ENCODE measurements around the gene RUFY1. TPM values are rescaled to one million over a fixed set of nuclear protein-coding genes. Genes with fewer than 3 reads are reported as not detected.
"Not testable (repeated sequence)": the region's sequence is repeated elsewhere in the genome, so short reads cannot be mapped to it uniquely, and the experiment has no call there.

RUFY1 gene
- total and polyA plus RNA-seq, 9 of the 15 experiments (the other 6 are each of a cell fraction or from before 2014, with no cell fraction given): 5.0 to 41.7 (median 29.6) TPM

DNA sequence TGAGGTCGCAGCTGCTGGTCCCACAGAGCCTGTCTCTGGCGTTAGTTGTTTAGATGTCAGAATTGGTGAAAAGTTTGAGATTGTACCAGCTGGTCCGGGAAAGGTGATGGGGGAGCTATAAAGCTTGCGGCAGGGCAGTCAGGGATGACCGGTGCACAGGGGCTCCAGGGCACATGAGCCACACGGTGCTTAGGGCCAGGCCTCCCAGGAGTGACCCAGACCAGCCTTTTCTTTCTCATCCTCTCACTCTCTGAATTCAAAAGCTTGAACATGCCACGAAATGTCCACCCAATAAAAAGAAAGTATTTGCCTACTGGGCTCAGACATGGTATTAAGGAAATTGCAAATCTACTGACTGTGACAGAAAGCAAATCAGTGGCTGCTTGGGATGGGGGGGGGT lies 34.9 kb upstream of the RUFY1 start:
- POLR2A ChIA-PET; H3K4me2 ChIP-seq (ENCODE audit: insufficient read depth, low read length); BruUV-seq (replicated peaks); H3K9me3 ChIP-seq (replicated peaks; ENCODE audit: control insufficient read depth, insufficient read depth, low read depth, low read length); FAIRE-seq; H3K36me3 ChIP-seq (ENCODE audit: control insufficient read depth, insufficient read depth, low read length); DNase-seq (ENCODE audit: extremely low read depth in 1 of 4, low spot score in 3 of 4); ATAC-seq; H3K4me3 ChIP-seq; H2AFZ ChIP-seq (ENCODE audit: low read depth, low read length); H3K4me1 ChIP-seq (replicated peaks in 1 of 2; ENCODE audit: control insufficient read depth in 2 of 2, insufficient read depth in 2 of 2, low read length in 2 of 2); CTCF ChIA-PET (ENCODE audit: low intra/inter-chr PET ratio); intact Hi-C loops (cut with micrococcal nuclease); H4K20me1 ChIP-seq (replicated peaks; ENCODE audit: control insufficient read depth, insufficient read depth, low read length); H3K27ac ChIP-seq (ENCODE audit: extremely low read depth, low read depth, low read length); H3K9ac ChIP-seq (ENCODE audit: insufficient read depth in 1 of 2, low read depth in 2 of 2, low read length in 2 of 2); H3K79me2 ChIP-seq (ENCODE audit: control insufficient read depth, insufficient read depth, low read length); H3K9me1 ChIP-seq (ENCODE audit: control insufficient read depth, insufficient read depth, low read length): not testable (repeated sequence)
- WGBS (ENCODE audit: insufficient coverage, low coverage, missing lambda C conversion rate): 10% methylated on average over 6 of the region's 7 CpGs
- H3K27me3 ChIP-seq (ENCODE audit: control insufficient read depth in 2 of 2, insufficient read depth in 2 of 2, low read length in 2 of 2): peaks cover 8 to 15% of the 10 kb centered on the region in 2 experiments; a peak in 4 of 5 replicates
- in situ Hi-C loops (cut with MboI): loop anchor here (5.0 kb wide), 1 partner anchor 1568 kb away; no protein-coding TSS in a partner anchor

DNA sequence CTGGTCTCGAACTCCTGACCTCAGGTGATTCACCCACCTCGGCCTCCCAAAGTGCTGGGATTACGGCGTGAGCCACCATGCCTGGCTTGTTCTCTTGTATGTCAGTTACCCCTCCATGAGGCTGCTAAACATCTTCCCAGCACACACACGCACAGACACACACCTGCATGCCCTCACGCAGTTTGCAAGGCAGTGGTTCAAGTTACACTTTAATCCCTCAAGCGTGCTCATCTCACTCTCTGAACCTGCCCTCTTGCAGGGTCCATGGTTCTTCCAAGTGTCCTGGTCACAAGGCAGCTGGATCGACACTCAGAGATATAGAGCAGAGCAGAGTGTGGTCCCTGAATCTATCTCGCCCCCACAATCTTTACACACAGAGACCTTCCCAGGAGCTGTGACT lies 34.1 kb upstream of the RUFY1 start:
- no peak for DNase-seq (ENCODE audit: extremely low read depth in 1 of 4, low spot score in 3 of 4)
- TF ChIP-seq GATAD2A (IDR thresholded peaks at IDR 0.05) (no peak), HEY1 (CRISPR knock-in tag; IDR thresholded peaks at IDR 0.05; ENCODE audit: borderline replicate concordance) (no peak), SMAD4 (CRISPR knock-in tag; conservative IDR thresholded peaks at IDR 0.05) (no peak), SP2 (IDR thresholded peaks at IDR 0.05; ENCODE audit: extremely low read depth, low read depth, low read length, poor library complexity, severe bottlenecking) (no peak), ILF3 (IDR thresholded peaks at IDR 0.05; ENCODE audit: borderline replicate concordance) (no peak), PHB2 (IDR thresholded peaks at IDR 0.05; ENCODE audit: low read depth) (no peak)
- TF ChIP-seq, protein P1, sequence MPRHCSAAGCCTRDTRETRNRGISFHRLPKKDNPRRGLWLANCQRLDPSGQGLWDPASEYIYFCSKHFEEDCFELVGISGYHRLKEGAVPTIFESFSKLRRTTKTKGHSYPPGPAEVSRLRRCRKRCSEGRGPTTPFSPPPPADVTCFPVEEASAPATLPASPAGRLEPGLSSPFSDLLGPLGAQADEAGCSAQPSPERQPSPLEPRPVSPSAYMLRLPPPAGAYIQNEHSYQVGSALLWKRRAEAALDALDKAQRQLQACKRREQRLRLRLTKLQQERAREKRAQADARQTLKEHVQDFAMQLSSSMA (CRISPR knock-in tag; IDR thresholded peaks at IDR 0.05): no peak

More for the DNA sequence above, 34.1 kb upstream of the RUFY1 start:
- no TSS peak for BruUV-seq (replicated peaks)
- H2AFZ ChIP-seq (ENCODE audit: low read depth, low read length): no peak overlapping the region
- no peak overlapping the region for H3K4me2 ChIP-seq (ENCODE audit: insufficient read depth, low read length)
- no peaks in the 10 kb centered on the region for H4K20me1 ChIP-seq (replicated peaks; ENCODE audit: control insufficient read depth, insufficient read depth, low read length)
- H3K79me2 ChIP-seq (ENCODE audit: control insufficient read depth, insufficient read depth, low read length): no peaks in the 10 kb centered on the region
- H3K27me3 ChIP-seq (ENCODE audit: control insufficient read depth in 2 of 2, insufficient read depth in 2 of 2, low read length in 2 of 2): peaks cover 8 to 15% of the 10 kb centered on the region in 2 experiments; a peak in 4 of 5 replicates
- H3K9ac ChIP-seq (ENCODE audit: insufficient read depth in 1 of 2, low read depth in 2 of 2, low read length in 2 of 2): no peak overlapping the region
- no peaks in the 10 kb centered on the region for H3K9me1 ChIP-seq (ENCODE audit: control insufficient read depth, insufficient read depth, low read length)
- in situ Hi-C loops (cut with MboI) (loop anchor here (5.0 kb wide), 1 partner anchor 1569 kb away; no protein-coding TSS in a partner anchor), intact Hi-C loops (cut with micrococcal nuclease) (no loop called here)
- CTCF ChIA-PET (ENCODE audit: low intra/inter-chr PET ratio): no interaction called here
- POLR2A ChIA-PET: no interaction called here
- H3K9me3 ChIP-seq (replicated peaks; ENCODE audit: control insufficient read depth, insufficient read depth, low read depth, low read length): no peaks in the 10 kb centered on the region
- H3K36me3 ChIP-seq (ENCODE audit: control insufficient read depth, insufficient read depth, low read length): no peaks in the 10 kb centered on the region
- H3K4me3 ChIP-seq: no peak overlapping the region
- 0% methylated on average over 8 of the region's 9 CpGs for WGBS (ENCODE audit: insufficient coverage, low coverage, missing lambda C conversion rate)
- H3K4me1 ChIP-seq (replicated peaks in 1 of 2; ENCODE audit: control insufficient read depth in 2 of 2, insufficient read depth in 2 of 2, low read length in 2 of 2): no peaks in the 10 kb centered on the region
- FAIRE-seq (no peak), ATAC-seq (no peak)
- no peak overlapping the region for H3K27ac ChIP-seq (ENCODE audit: extremely low read depth, low read depth, low read length)
